H1 (cell line): ENCODE measurements around the gene CAP2. TPM values are rescaled to one million over a fixed set of nuclear protein-coding genes. Genes with fewer than 3 reads are reported as not detected.

Source experiments
- CTCF ChIA-PET: fragments of 300-600 bp; sonication (Branson Sonifier 250); formaldehyde crosslinking; loops from one replicate; lab custom pipeline; 2021; ENCODE audit not compliant: partially characterized antibody; lab: Charles Lee
- POLR2A ChIA-PET: fragments of 300-600 bp; sonication (Branson Sonifier 250); formaldehyde crosslinking; loops from one replicate; lab custom pipeline; 2021; ENCODE audit warnings: inconsistent platforms; ENCODE audit not compliant: partially characterized antibody; lab: Charles Lee
- DNase-seq, 2 experiments: peaks; one replicate each; pipeline versions ENCODE4 v3.0.0 to v3.0.0-alpha.2; 2010 to 2022; ENCODE audit warnings: low spot score in 2 of 2, low read depth in 1 of 2, mixed read lengths in 1 of 2
- FAIRE-seq: peaks from 2 replicates; lab custom pipeline; 2011; peaks lifted over from hg19 to GRCh38; lab: Jason Lieb, UNC
- H2AFZ ChIP-seq: 2 replicates; pipeline ENCODE4 v1.8.1; 2012; ENCODE audit warnings: low read length, inconsistent platforms
- H2AK5ac ChIP-seq: 2 replicates; pipeline ENCODE4 v1.6.1; 2013; ENCODE audit warnings: low read depth, low read length
- H2BK120ac ChIP-seq: replicated peaks from 2 replicates; pipeline ENCODE3; 2013; ENCODE audit warnings: low read depth, low read length, inconsistent platforms
- H2BK12ac ChIP-seq: 2 replicates; pipeline ENCODE4 v1.6.1; 2013; ENCODE audit warnings: low read depth, low read length
- H2BK15ac ChIP-seq: 2 replicates; pipeline ENCODE4 v1.6.1; 2013; ENCODE audit warnings: low read length
- H2BK20ac ChIP-seq: 2 replicates; pipeline ENCODE4 v1.6.1; 2013; ENCODE audit warnings: low read length
- H2BK5ac ChIP-seq: 2 replicates; pipeline ENCODE4 v1.6.1; 2013; ENCODE audit warnings: low read depth, low read length
- H3K14ac ChIP-seq: 2 replicates; pipeline ENCODE4 v1.6.1; 2013; ENCODE audit warnings: inconsistent platforms; ENCODE audit not compliant: insufficient read length
- H3K18ac ChIP-seq: 2 replicates; pipeline ENCODE4 v1.6.1; 2013; ENCODE audit warnings: low read length; ENCODE audit errors: extremely low read depth
- H3K23ac ChIP-seq: 2 replicates; pipeline ENCODE4 v1.6.1; 2013; ENCODE audit warnings: inconsistent platforms; ENCODE audit not compliant: insufficient read length
- H3K23me2 ChIP-seq: 2 replicates; pipeline ENCODE4 v1.6.1; 2013; ENCODE audit warnings: low read depth, low read length
- H3K27ac ChIP-seq: 2 replicates; pipeline ENCODE4 v1.6.1; 2011; ENCODE audit warnings: low read depth, low read length, inconsistent platforms
- H3K27me3 ChIP-seq, 4 experiments: replicated peaks in 1 of 4; 1 replicate in 1 of 4; 2 replicates in 3 of 4; pipeline versions ENCODE4 v1.6.1 to v1.8.1; 2011 to 2013; ENCODE audit warnings: low read length in 3 of 4, mild to moderate bottlenecking in 3 of 4, inconsistent platforms in 2 of 4, mixed read lengths in 2 of 4, moderate library complexity in 1 of 4; ENCODE audit not compliant: control insufficient read depth in 3 of 4, insufficient read depth in 3 of 4; ENCODE audit errors: extremely low read depth in 1 of 4
- H3K36me3 ChIP-seq, 4 experiments: 2 replicates each; pipeline versions ENCODE4 v1.6.1 to v1.8.1; 2011 to 2013; ENCODE audit warnings: mild to moderate bottlenecking in 4 of 4, low read length in 3 of 4, moderate library complexity in 2 of 4, control low read depth in 1 of 4, inconsistent platforms in 1 of 4; ENCODE audit not compliant: insufficient read depth in 4 of 4, control insufficient read depth in 2 of 4
- H3K4ac ChIP-seq: replicated peaks from 2 replicates; pipeline ENCODE3; 2013; ENCODE audit warnings: low read length, low read depth, mixed read lengths, inconsistent platforms; ENCODE audit not compliant: insufficient read length
- H3K4me1 ChIP-seq, 4 experiments: replicated peaks in 1 of 4; 1 replicate in 1 of 4; 2 replicates in 3 of 4; pipeline versions ENCODE4 v1.6.1 to v1.8.1; 2011 to 2013; ENCODE audit warnings: low read length in 3 of 4, inconsistent platforms in 2 of 4, mixed read lengths in 1 of 4; ENCODE audit not compliant: insufficient read depth in 4 of 4, control insufficient read depth in 3 of 4
- H3K4me2 ChIP-seq, 2 experiments: 2 replicates each; pipeline versions ENCODE4 v1.6.1 to v1.8.1; 2011 to 2013; ENCODE audit warnings: low read depth in 2 of 2, low read length in 2 of 2, control low read depth in 1 of 2, inconsistent platforms in 1 of 2, mild to moderate bottlenecking in 1 of 2; ENCODE audit not compliant: insufficient read depth in 1 of 2
- H3K4me3 ChIP-seq, 4 experiments: fragments of 200-600, 300-600 bp in 1 of 4; sonication (generic), shearing (Covaris generic), sonication (Bioruptor Twin) in 1 of 4; 2 replicates each; pipeline versions ENCODE4 v1.5.1 to v1.8.1; 2011 to 2016; ENCODE audit warnings: low read length in 4 of 4, low read depth in 3 of 4, control low read depth in 2 of 4, inconsistent platforms in 2 of 4, mild to moderate bottlenecking in 2 of 4, mixed read lengths in 1 of 4, moderate library complexity in 1 of 4; ENCODE audit not compliant: insufficient read depth in 2 of 4; ENCODE audit errors: extremely low read depth in 1 of 4
- H3K56ac ChIP-seq: replicated peaks from 2 replicates; pipeline ENCODE3; 2013; ENCODE audit warnings: low read depth, mild to moderate bottlenecking, mixed read lengths, low read length, inconsistent platforms; ENCODE audit not compliant: insufficient read length
- H3K79me1 ChIP-seq: 2 replicates; pipeline ENCODE4 v1.6.1; 2013; ENCODE audit warnings: low read depth, low read length, control low read depth
- H3K79me2 ChIP-seq, 2 experiments: 2 replicates each; pipeline versions ENCODE4 v1.6.1 to v1.8.1; 2012 to 2013; ENCODE audit warnings: low read length in 2 of 2, mild to moderate bottlenecking in 2 of 2, inconsistent platforms in 1 of 2; ENCODE audit not compliant: insufficient read depth in 2 of 2, control insufficient read depth in 1 of 2
- H3K9ac ChIP-seq, 4 experiments: replicated peaks in 1 of 4; 1 replicate in 1 of 4; 2 replicates in 3 of 4; pipeline versions ENCODE4 v1.6.1 to v1.8.1; 2011 to 2013; ENCODE audit warnings: low read depth in 3 of 4, low read length in 3 of 4, control low read depth in 2 of 4, mild to moderate bottlenecking in 2 of 4, moderate library complexity in 2 of 4, inconsistent platforms in 1 of 4; ENCODE audit errors: extremely low read depth in 1 of 4
- H3K9me3 ChIP-seq, 2 experiments: 2 replicates each; pipeline versions ENCODE4 v1.6.1 to v1.8.1; 2012 to 2013; ENCODE audit warnings: mild to moderate bottlenecking in 2 of 2, moderate library complexity in 2 of 2, control low read depth in 1 of 2, inconsistent platforms in 1 of 2, low read depth in 1 of 2, low read length in 1 of 2, mixed read lengths in 1 of 2; ENCODE audit not compliant: insufficient read depth in 2 of 2
- H4K20me1 ChIP-seq, 2 experiments: replicated peaks in 1 of 2; 2 replicates each; pipeline versions ENCODE3 to v1.8.1; 2011 to 2013; ENCODE audit warnings: inconsistent platforms in 2 of 2, low read length in 2 of 2, mild to moderate bottlenecking in 1 of 2; ENCODE audit not compliant: insufficient read depth in 2 of 2, control insufficient read depth in 1 of 2
- H4K5ac ChIP-seq: 2 replicates; pipeline ENCODE4 v1.6.1; 2013; ENCODE audit warnings: low read length, low read depth, mixed read lengths, inconsistent platforms; ENCODE audit not compliant: insufficient read length
- H4K8ac ChIP-seq: 2 replicates; pipeline ENCODE4 v1.8.0; 2013; ENCODE audit warnings: mild to moderate bottlenecking, moderate library complexity, low read length, inconsistent platforms; ENCODE audit not compliant: insufficient read depth; ENCODE audit errors: extremely low read depth
- H4K91ac ChIP-seq: replicated peaks from 2 replicates; pipeline ENCODE3; 2013; ENCODE audit warnings: low read length, mixed read lengths, inconsistent platforms; ENCODE audit not compliant: insufficient read length
- CEBPB ChIP-seq: IDR thresholded peaks from 2 replicates; pipeline ENCODE4 v1.6.1; 2012; ENCODE audit warnings: low read depth, low read length
- NANOG ChIP-seq: IDR thresholded peaks from 2 replicates; pipeline ENCODE4 v1.6.1; 2011; ENCODE audit warnings: low read length, low read depth, mild to moderate bottlenecking, inconsistent platforms; ENCODE audit not compliant: insufficient read depth, poor library complexity, severe bottlenecking
- RXRA ChIP-seq: IDR thresholded peaks from 2 replicates; pipeline ENCODE4 v1.6.1; 2011; ENCODE audit warnings: low read depth, mild to moderate bottlenecking, low read length, moderate library complexity; ENCODE audit not compliant: insufficient read depth
- SP1 ChIP-seq: IDR thresholded peaks from 2 replicates; pipeline ENCODE4 v1.6.1; 2011; ENCODE audit warnings: low read depth, low read length
- WGBS, 2 experiments: shearing (Covaris generic) in 1 of 2; methylation state at CpG; one replicate each; pipeline versions ENCODE4 v1.1.6 to v1.1.7; 2013 to 2015; ENCODE audit warnings: low lambda C conversion rate in 2 of 2, mixed read lengths in 2 of 2, inconsistent platforms in 1 of 2, low coverage in 1 of 2, missing lambda C conversion rate in 1 of 2; ENCODE audit not compliant: insufficient replicate concordance in 2 of 2, insufficient coverage in 1 of 2, insufficient read length in 1 of 2; ENCODE audit errors: extremely low coverage in 1 of 2, missing lambda C conversion rate in 1 of 2; 5-methylcytosine and 5-hydroxymethylcytosine counted together
- polyA plus RNA-seq, 7 experiments: library from polyadenylated mRNA; depleted of rRNA in 3 of 7; stranded (reverse) in 5 of 7; unstranded in 2 of 7; fragments of >200 nt in 5 of 7; fragments of 200-250 nt in 2 of 7; gene quantifications; 1 replicate in 5 of 7; 2 replicates in 1 of 7; 4 replicates in 1 of 7; pipeline versions ENCODE4 v1.2.1 to v1.2.3, GENCODE V29; 2011 to 2013; ENCODE audit warnings: missing spikeins in 2 of 7, mixed read lengths in 2 of 7
- total RNA-seq: library from RNA; stranded (reverse); fragmentation: NEBNext Ultra II Directional; extraction: Animal tissue kit (Norgen Biotek cat#: 25700); gene quantifications from 2 replicates; pipeline ENCODE4 v1.2.1, GENCODE V29; 2021
- TF ChIP-seq, protein P1 (sequence below): IDR thresholded peaks from 2 replicates; pipeline ENCODE4 v1.6.1; 2012; ENCODE audit warnings: inconsistent platforms

The CAP2 gene
- total and polyA plus RNA-seq, 2 of the 8 experiments (the other 6 are each of a cell fraction or from before 2014, with no cell fraction given), result 7.2 to 10.0 TPM

DNA sequence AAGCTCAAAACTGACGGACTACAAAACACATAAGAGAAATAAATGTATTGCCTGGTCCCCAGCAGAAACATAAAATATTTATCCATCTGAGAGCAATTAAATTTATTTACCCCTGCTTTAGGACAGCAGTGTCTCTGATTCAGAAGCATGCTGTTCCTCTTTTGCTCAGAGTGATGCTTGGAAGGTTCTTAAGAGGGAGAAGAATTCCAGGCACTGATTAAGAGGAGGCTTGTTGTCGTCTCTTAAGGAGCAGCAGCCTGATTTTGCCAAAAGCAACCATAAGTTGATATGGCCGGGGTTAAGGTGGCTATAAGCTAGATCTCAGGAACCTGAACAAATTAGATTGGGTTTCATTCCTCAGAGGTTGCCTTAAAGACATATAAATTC lies 25.8 kb downstream of the CAP2 start:
- no peak overlapping the region for H2BK120ac ChIP-seq
- H2BK15ac ChIP-seq, result no peak overlapping the region
- H2AFZ ChIP-seq, result no peak overlapping the region
- peaks cover 0 to 5% (median 3%) of the 10 kb centered on the region in 4 experiments; a peak in 3 of 8 replicates for H3K36me3 ChIP-seq
- H2AK5ac ChIP-seq, result no peak overlapping the region
- H3K4me1 ChIP-seq, result peaks cover 0 to 7% (median 3%) of the 10 kb centered on the region in 4 experiments; a peak in 4 of 7 replicates
- H3K9ac ChIP-seq, result no peak overlapping the region
- H4K8ac ChIP-seq, result no peak overlapping the region
- H4K20me1 ChIP-seq, result no peaks in the 10 kb centered on the region
- H3K23me2 ChIP-seq, result no peaks in the 10 kb centered on the region
- no peaks in the 10 kb centered on the region for H3K27me3 ChIP-seq
- H3K56ac ChIP-seq, result no peak overlapping the region
- H4K91ac ChIP-seq, result no peak overlapping the region
- H2BK12ac ChIP-seq, result no peak overlapping the region
- peaks cover 3% of the 10 kb centered on the region; the same call in 1 of the 2 replicates for H3K79me1 ChIP-seq
- TF ChIP-seq CEBPB, result no peak
- no peak for TF ChIP-seq RXRA
- TF ChIP-seq SP1, result no peak
- no peak for TF ChIP-seq NANOG
- TF ChIP-seq, protein P1, sequence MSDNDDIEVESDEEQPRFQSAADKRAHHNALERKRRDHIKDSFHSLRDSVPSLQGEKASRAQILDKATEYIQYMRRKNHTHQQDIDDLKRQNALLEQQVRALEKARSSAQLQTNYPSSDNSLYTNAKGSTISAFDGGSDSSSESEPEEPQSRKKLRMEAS, result no peak
- no peak overlapping the region for H3K14ac ChIP-seq
- no peak for FAIRE-seq
- H3K9me3 ChIP-seq, result no peaks in the 10 kb centered on the region
- no peak overlapping the region for H4K5ac ChIP-seq
- H3K4ac ChIP-seq, result no peak overlapping the region
- H2BK5ac ChIP-seq, result no peak overlapping the region
- no peak overlapping the region for H3K23ac ChIP-seq
- no peak overlapping the region for H3K4me3 ChIP-seq
- H3K27ac ChIP-seq, result no peak overlapping the region
- no peak overlapping the region for H3K4me2 ChIP-seq
- ChIA-PET CTCF (interaction anchor here (0.7 to 4.9 kb wide), 6 partner anchors 9 to 139 kb away, joined by 3 to 16 read pairs (median 3); no protein-coding TSS in a partner anchor), POLR2A (interaction anchor here (1.2 to 2.0 kb wide), 4 partner anchors 12 to 214 kb away, joined by 3 to 7 read pairs (median 4); partner anchors contain the start of gene CAP2)
- H3K79me2 ChIP-seq, result peaks cover 0 to 7% of the 10 kb centered on the region in 2 experiments; a peak in 1 of 4 replicates
- no peak for DNase-seq
- H2BK20ac ChIP-seq, result no peak overlapping the region
- H3K18ac ChIP-seq, result no peak overlapping the region
- 81% methylated on average over 3 of the region's 3 CpGs; no CpG with 5 or more reads in 1 of the 2 experiments for WGBS, 2 experiments
